Measurements from ENCODE around the gene VGF.

Gene VGF

GRCh38 chr7:101175664-101176063 is 10.3 kb upstream of the VGF start:
- Histone ChIP-seq H3K27ac (no peak overlapping the region), H3K9me3 (no peaks in the 10 kb centered on the region), H3K36me3 (no peaks in the 10 kb centered on the region), H3K4me3 (no peak overlapping the region), H3K27me3 (peaks cover 11 to 97% of the 10 kb centered on the region in 2 donors), H3K4me1 (peaks cover 4 to 51% (median 41%) of the 10 kb centered on the region in 4 donors)
- DNase-seq: no peak
- intact Hi-C loops (cut with DNase I; ENCODE audit: low total_unique reads): no loop called here
- TF ChIP-seq CTCF (IDR thresholded peaks at IDR 0.05): no peak

- no peaks in the 10 kb centered on the region for H3K9me3 ChIP-seq
- no peaks in the 10 kb centered on the region for H3K36me3 ChIP-seq
- intact Hi-C loops (cut with DNase I; ENCODE audit: low total_unique reads): no loop called here
- H3K27me3 ChIP-seq: peaks cover 11 to 97% of the 10 kb centered on the region in 2 donors
- no peak for DNase-seq
- peaks cover 4 to 52% (median 38%) of the 10 kb centered on the region in 4 donors for H3K4me1 ChIP-seq
- no peak overlapping the region for H3K4me3 ChIP-seq
- no peak overlapping the region for H3K27ac ChIP-seq
- TF ChIP-seq CTCF (IDR thresholded peaks at IDR 0.05): no peak
Measured at GRCh38 chr7:101174322-101174854, 9.0 kb upstream of the VGF start.

GRCh38 chr7:101173752-101174244 is 8.4 kb upstream of the VGF start:
- Histone ChIP-seq H3K4me1 (peaks cover 4 to 46% (median 33%) of the 10 kb centered on the region in 4 donors), H3K27ac (no peak overlapping the region), H3K4me3 (peak overlapping the region in 1 of 2 donors; percentile 29), H3K27me3 (peaks cover 11 to 97% of the 10 kb centered on the region in 2 donors), H3K36me3 (no peaks in the 10 kb centered on the region), H3K9me3 (no peaks in the 10 kb centered on the region)
- no peak for DNase-seq
- TF ChIP-seq CTCF (IDR thresholded peaks at IDR 0.05): no peak
- intact Hi-C loops (cut with DNase I; ENCODE audit: low total_unique reads): no loop called here

GRCh38 chr7:101172854-101173751 is 7.7 kb upstream of the VGF start:
- peak overlapping the region in 1 of 2 donors; percentile 29 for H3K4me3 ChIP-seq
- H3K4me1 ChIP-seq: peaks cover 4 to 46% (median 33%) of the 10 kb centered on the region in 4 donors
- no peaks in the 10 kb centered on the region for H3K9me3 ChIP-seq
- H3K27me3 ChIP-seq: peaks cover 11 to 99% of the 10 kb centered on the region in 2 donors
- intact Hi-C loops (cut with DNase I; ENCODE audit: low total_unique reads): no loop called here
- no peak for TF ChIP-seq CTCF (IDR thresholded peaks at IDR 0.05)
- H3K27ac ChIP-seq: no peak overlapping the region
- peak in 1 of 2 donors; percentile 75 for DNase-seq
- H3K36me3 ChIP-seq: no peaks in the 10 kb centered on the region

- Histone ChIP-seq H3K9me3 (no peaks in the 10 kb centered on the region), H3K27me3 (peaks cover 11 to 99% of the 10 kb centered on the region in 2 donors), H3K36me3 (no peaks in the 10 kb centered on the region), H3K4me3 (no peak overlapping the region), H3K27ac (no peak overlapping the region), H3K4me1 (peaks cover 4 to 46% (median 33%) of the 10 kb centered on the region in 4 donors)
- TF ChIP-seq CTCF (IDR thresholded peaks at IDR 0.05): no peak
- DNase-seq: no peak
- intact Hi-C loops (cut with DNase I; ENCODE audit: low total_unique reads): no loop called here
Measured at GRCh38 chr7:101172005-101172853, 6.9 kb upstream of the VGF start.
